Effector memory CD4-positive, alpha-beta T cell (primary cell): ENCODE measurements around the gene EYS.

Source experiments
- DNase-seq, 3 donors: peaks; one replicate each; pipeline ENCODE4 v3.0.0-alpha.2; 2020
- H3K27ac ChIP-seq: 2 replicates; pipeline ENCODE4 v1.7.0; 2013; ENCODE audit warnings: mild to moderate bottlenecking, low read length, moderate library complexity; ENCODE audit not compliant: insufficient read depth, poor library complexity, severe bottlenecking
- H3K27me3 ChIP-seq: replicated peaks from 2 replicates; pipeline ENCODE4 v1.7.0; 2013; ENCODE audit warnings: mild to moderate bottlenecking, low read length; ENCODE audit not compliant: insufficient read depth, control insufficient read depth, poor library complexity, severe bottlenecking
- H3K36me3 ChIP-seq: 2 replicates; pipeline ENCODE4 v1.7.0; 2013; ENCODE audit warnings: mild to moderate bottlenecking, low read length, moderate library complexity; ENCODE audit not compliant: control insufficient read depth, insufficient read depth
- H3K4me1 ChIP-seq: 2 replicates; pipeline ENCODE4 v1.7.0; 2013; ENCODE audit warnings: low read length, mild to moderate bottlenecking; ENCODE audit not compliant: control insufficient read depth, insufficient read depth, poor library complexity, severe bottlenecking
- H3K4me3 ChIP-seq: 2 replicates; pipeline ENCODE4 v1.7.0; 2013; ENCODE audit warnings: low read length, low read depth, mild to moderate bottlenecking; ENCODE audit not compliant: insufficient read depth, poor library complexity, severe bottlenecking
- H3K9me3 ChIP-seq: 2 replicates; pipeline ENCODE4 v1.7.0; 2013; ENCODE audit warnings: mild to moderate bottlenecking, low read length, moderate library complexity; ENCODE audit not compliant: control insufficient read depth

The EYS gene

DNA sequence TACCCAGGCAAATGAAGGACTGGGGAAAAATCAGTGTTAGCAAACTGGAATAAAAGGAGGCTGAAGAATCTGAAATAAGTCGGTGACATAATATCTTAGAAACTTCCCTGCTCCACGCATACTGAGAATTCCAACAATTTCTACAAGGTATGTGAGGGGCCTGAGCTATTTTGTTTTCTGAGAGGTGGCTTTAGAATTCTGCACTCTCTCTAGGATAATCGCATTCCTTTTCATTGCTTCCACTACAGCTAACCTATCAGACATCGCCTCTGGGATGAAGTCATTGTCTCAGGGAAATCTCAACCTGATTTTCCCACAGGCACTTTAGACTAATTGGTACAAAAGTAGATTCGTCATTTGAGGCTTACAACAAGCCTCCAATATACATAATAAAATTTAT is 1330.6 kb downstream of the EYS start:
- H3K36me3 ChIP-seq: no peaks in the 10 kb centered on the region
- H3K4me3 ChIP-seq: no peak overlapping the region
- H3K9me3 ChIP-seq: no peaks in the 10 kb centered on the region
- H3K4me1 ChIP-seq: no peaks in the 10 kb centered on the region
- no peak overlapping the region for H3K27ac ChIP-seq
- H3K27me3 ChIP-seq: no peaks in the 10 kb centered on the region
- no peak for DNase-seq

DNA sequence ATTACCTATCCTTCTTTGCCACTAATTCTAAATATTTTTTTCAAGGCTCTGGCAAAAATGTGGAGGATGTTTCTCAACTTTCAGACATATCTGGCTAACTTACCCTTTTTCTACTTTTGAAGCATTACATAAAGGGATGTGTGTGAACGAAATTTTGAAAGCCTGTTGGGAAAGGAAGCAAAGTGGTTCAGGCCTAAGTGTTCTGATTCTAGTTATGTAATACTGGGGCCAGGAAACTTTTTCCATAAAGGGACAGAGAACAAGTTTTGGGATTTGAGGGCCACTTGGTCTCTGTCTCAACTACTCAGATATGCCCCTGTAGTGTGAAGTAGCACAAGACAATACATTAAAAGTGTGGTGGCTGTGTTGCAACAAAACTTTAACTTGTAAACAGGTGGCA is 1349.6 kb downstream of the EYS start:
- Histone ChIP-seq H3K36me3 (no peaks in the 10 kb centered on the region), H3K27me3 (no peaks in the 10 kb centered on the region), H3K9me3 (no peaks in the 10 kb centered on the region), H3K27ac (no peak overlapping the region), H3K4me3 (no peak overlapping the region), H3K4me1 (no peaks in the 10 kb centered on the region)
- no peak for DNase-seq

- H3K27me3 ChIP-seq: no peaks in the 10 kb centered on the region
- H3K9me3 ChIP-seq: no peaks in the 10 kb centered on the region
- no peaks in the 10 kb centered on the region for H3K4me1 ChIP-seq
- DNase-seq: no peak
- no peak overlapping the region for H3K4me3 ChIP-seq
- no peaks in the 10 kb centered on the region for H3K36me3 ChIP-seq
- no peak overlapping the region for H3K27ac ChIP-seq
Measured at GRCh38 chr6:64347411-64347810, 1359.6 kb downstream of the EYS start.

DNA sequence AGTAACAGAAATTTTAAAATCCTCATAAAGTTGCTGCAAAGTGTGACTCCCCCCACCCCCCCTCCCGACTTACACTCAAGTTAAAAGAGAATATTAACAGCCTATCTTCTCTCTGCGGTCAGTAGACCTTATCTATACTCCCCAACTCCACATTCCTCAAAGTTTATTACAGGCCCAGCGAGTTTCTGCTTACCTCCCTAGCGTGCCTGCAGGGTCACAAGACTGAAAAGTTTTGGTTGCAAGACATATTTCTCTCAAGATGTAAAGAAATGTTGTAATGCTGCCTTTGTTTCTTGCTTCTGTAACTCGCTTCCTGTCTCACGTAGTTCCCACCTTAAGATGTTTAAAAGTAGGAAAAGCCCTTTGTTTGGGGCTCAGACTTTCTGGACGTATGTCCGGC is 1371.8 kb downstream of the EYS start:
- H3K4me3 ChIP-seq: no peak overlapping the region
- H3K36me3 ChIP-seq: no peaks in the 10 kb centered on the region
- no peaks in the 10 kb centered on the region for H3K27me3 ChIP-seq
- H3K27ac ChIP-seq: no peak overlapping the region
- no peak for DNase-seq
- no peaks in the 10 kb centered on the region for H3K9me3 ChIP-seq
- no peaks in the 10 kb centered on the region for H3K4me1 ChIP-seq

- DNase-seq: no peak
- H3K36me3 ChIP-seq: no peaks in the 10 kb centered on the region
- no peak overlapping the region for H3K4me3 ChIP-seq
- no peaks in the 10 kb centered on the region for H3K4me1 ChIP-seq
- H3K27me3 ChIP-seq: no peaks in the 10 kb centered on the region
- H3K9me3 ChIP-seq: no peaks in the 10 kb centered on the region
- no peak overlapping the region for H3K27ac ChIP-seq
Measured at GRCh38 chr6:64334636-64335035, 1372.4 kb downstream of the EYS start.

DNA sequence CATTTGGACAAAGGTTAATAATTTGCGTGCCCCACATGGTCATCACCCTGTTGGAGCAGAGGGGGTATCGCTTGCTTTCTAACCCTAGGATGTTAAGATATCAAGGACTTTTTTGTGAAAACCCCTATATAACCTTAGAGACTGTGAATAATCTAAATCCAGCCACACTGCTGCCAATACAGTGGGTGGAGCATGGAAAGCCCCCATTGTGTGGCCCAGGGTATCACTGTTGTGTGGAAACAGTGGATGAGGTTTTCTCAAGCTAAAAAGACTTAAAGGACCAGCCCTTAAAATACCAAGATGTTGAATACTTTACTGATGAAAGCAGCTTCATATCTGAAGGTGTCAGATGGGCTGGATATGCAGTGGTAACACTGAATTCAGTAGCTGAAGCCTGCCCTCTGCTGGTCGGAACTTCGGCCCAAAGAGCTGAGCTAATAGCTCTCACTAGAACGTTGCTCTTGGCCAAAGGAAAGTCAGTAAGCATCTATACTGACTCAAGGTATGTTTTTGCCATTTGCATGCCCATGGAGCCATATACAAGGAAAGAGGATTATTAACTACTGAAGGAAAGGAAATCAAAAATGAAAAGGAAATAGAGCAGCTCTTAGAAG is 1376.2 kb downstream of the EYS start:
- Histone ChIP-seq H3K27me3 (no peaks in the 10 kb centered on the region), H3K27ac (no peak overlapping the region), H3K4me1 (no peaks in the 10 kb centered on the region), H3K4me3 (no peak overlapping the region), H3K36me3 (no peaks in the 10 kb centered on the region), H3K9me3 (no peaks in the 10 kb centered on the region)
- no peak for DNase-seq

- no peaks in the 10 kb centered on the region for H3K4me1 ChIP-seq
- no peaks in the 10 kb centered on the region for H3K9me3 ChIP-seq
- no peaks in the 10 kb centered on the region for H3K27me3 ChIP-seq
- H3K27ac ChIP-seq: no peak overlapping the region
- DNase-seq: no peak
- H3K36me3 ChIP-seq: no peaks in the 10 kb centered on the region
- no peak overlapping the region for H3K4me3 ChIP-seq
Measured at GRCh38 chr6:64326939-64327338, 1380.1 kb downstream of the EYS start.

DNA sequence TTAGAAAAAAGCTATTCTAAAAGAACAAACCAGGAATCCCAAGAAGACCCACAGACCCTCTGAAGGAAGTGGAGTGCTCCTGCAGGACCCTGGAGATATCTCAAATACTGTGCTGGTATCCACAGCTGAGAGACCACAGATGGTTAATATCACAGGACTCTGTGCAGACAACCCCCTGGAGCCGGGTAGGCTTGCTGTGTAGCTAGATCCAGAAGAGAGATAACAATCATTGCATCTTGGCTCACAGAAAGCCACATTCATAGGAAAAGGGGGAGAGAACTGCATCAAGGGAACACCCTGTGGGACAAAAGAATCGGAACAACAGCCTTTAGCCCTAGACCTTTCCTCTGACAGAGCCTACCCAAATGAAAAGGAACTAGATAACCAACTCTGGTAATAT is 1381.9 kb downstream of the EYS start:
- no peak overlapping the region for H3K27ac ChIP-seq
- no peaks in the 10 kb centered on the region for H3K27me3 ChIP-seq
- no peak for DNase-seq

GRCh38 chr6:64310214-64310613 is 1396.8 kb downstream of the EYS start:
- no peaks in the 10 kb centered on the region for H3K9me3 ChIP-seq
- no peak overlapping the region for H3K27ac ChIP-seq
- H3K4me1 ChIP-seq: no peaks in the 10 kb centered on the region
- H3K4me3 ChIP-seq: no peak overlapping the region
- no peaks in the 10 kb centered on the region for H3K36me3 ChIP-seq
- no peaks in the 10 kb centered on the region for H3K27me3 ChIP-seq
- no peak for DNase-seq

More for the DNA sequence above, 1381.9 kb downstream of the EYS start:
- Histone ChIP-seq H3K4me3 (no peak overlapping the region), H3K4me1 (no peaks in the 10 kb centered on the region), H3K9me3 (no peaks in the 10 kb centered on the region), H3K36me3 (no peaks in the 10 kb centered on the region)

GRCh38 chr6:64301307-64302236 is 1405.5 kb downstream of the EYS start:
- H3K4me1 ChIP-seq: no peaks in the 10 kb centered on the region
- no peak for DNase-seq
- no peaks in the 10 kb centered on the region for H3K9me3 ChIP-seq
- no peaks in the 10 kb centered on the region for H3K36me3 ChIP-seq
- H3K27ac ChIP-seq: no peak overlapping the region
- no peak overlapping the region for H3K4me3 ChIP-seq
- H3K27me3 ChIP-seq: no peaks in the 10 kb centered on the region
